ENCODE measurements around the gene TUBGCP6. TPM values are rescaled to one million over a fixed set of nuclear protein-coding genes. Genes with fewer than 3 reads are reported as not detected.
A peak's percentile ranks its signal among the peaks of the same experiment; 100 is the strongest.

TUBGCP6 gene
- total and polyA plus RNA-seq, 2 experiments from 2014 or later: 26.2 to 31.5 TPM

- H3K9me2 ChIP-seq (replicated peaks; ENCODE audit: insufficient read depth): no peaks in the 10 kb centered on the region
- 94% methylated on average over 11 of the region's 11 CpGs for WGBS (ENCODE audit: low lambda C conversion rate, missing lambda C conversion rate)
- H3K36me3 ChIP-seq (replicated peaks; ENCODE audit: insufficient read depth, low read depth): no peaks in the 10 kb centered on the region
- DNase-seq (ENCODE audit: low spot score): no peak
- no peak overlapping the region for H3K4me2 ChIP-seq
- H3K4me3 ChIP-seq: no peak overlapping the region
- peaks cover 60% of the 10 kb centered on the region for H3K79me2 ChIP-seq
- no peak overlapping the region for H3K27ac ChIP-seq
- no peak for TF ChIP-seq EZH2 (IDR thresholded peaks at IDR 0.05; ENCODE audit: borderline replicate concordance)
- no peak for TF ChIP-seq CTCF (IDR thresholded peaks at IDR 0.05; ENCODE audit: poor library complexity)
- no peak for TF ChIP-seq EZH2phosphoT487 (IDR thresholded peaks at IDR 0.05; ENCODE audit: low read depth, severe bottlenecking, unreplicated experiment)
- no peaks in the 10 kb centered on the region for H3K27me3 ChIP-seq
- H3K9me3 ChIP-seq (ENCODE audit: low read depth): no peaks in the 10 kb centered on the region
- H2AFZ ChIP-seq: no peak overlapping the region
- no peaks in the 10 kb centered on the region for H4K20me1 ChIP-seq (ENCODE audit: insufficient read depth, poor library complexity, severe bottlenecking)
- H3K4me1 ChIP-seq (ENCODE audit: insufficient read depth): peaks cover 57% of the 10 kb centered on the region
These were observed 56.5 kb downstream of the TUBGCP6 start for GRCh38 chr22:50188356-50188755.

GRCh38 chr22:50186761-50187523 is 57.9 kb downstream of the TUBGCP6 start:
- TF ChIP-seq EZH2phosphoT487 (IDR thresholded peaks at IDR 0.05; ENCODE audit: low read depth, severe bottlenecking, unreplicated experiment) (no peak), EZH2 (IDR thresholded peaks at IDR 0.05; ENCODE audit: borderline replicate concordance) (no peak), CTCF (IDR thresholded peaks at IDR 0.05; ENCODE audit: poor library complexity) (no peak)
- Histone ChIP-seq H3K9me2 (replicated peaks; ENCODE audit: insufficient read depth) (no peaks in the 10 kb centered on the region), H3K36me3 (replicated peaks; ENCODE audit: insufficient read depth, low read depth) (no peaks in the 10 kb centered on the region), H3K4me3 (peak overlapping the region; percentile 83), H3K4me2 (peak overlapping the region; percentile 99), H3K27ac (peak overlapping the region; percentile 1), H3K9me3 (ENCODE audit: low read depth) (no peaks in the 10 kb centered on the region), H4K20me1 (ENCODE audit: insufficient read depth, poor library complexity, severe bottlenecking) (no peaks in the 10 kb centered on the region), H3K79me2 (peaks cover 48% of the 10 kb centered on the region), H2AFZ (peak overlapping the region; percentile 62), H3K4me1 (ENCODE audit: insufficient read depth) (peaks cover 55% of the 10 kb centered on the region), H3K27me3 (no peaks in the 10 kb centered on the region)
- 51% methylated on average over 23 of the region's 26 CpGs for WGBS (ENCODE audit: low lambda C conversion rate, missing lambda C conversion rate)
- peak; percentile 52 for DNase-seq (ENCODE audit: low spot score)

GRCh38 chr22:50186181-50186714 is 58.6 kb downstream of the TUBGCP6 start:
- H3K27ac ChIP-seq: peak overlapping the region; percentile 1
- no peaks in the 10 kb centered on the region for H3K27me3 ChIP-seq
- H3K4me2 ChIP-seq: peak overlapping the region; percentile 99
- no peak for TF ChIP-seq EZH2phosphoT487 (IDR thresholded peaks at IDR 0.05; ENCODE audit: low read depth, severe bottlenecking, unreplicated experiment)
- TF ChIP-seq EZH2 (IDR thresholded peaks at IDR 0.05; ENCODE audit: borderline replicate concordance): no peak
- no peak for TF ChIP-seq CTCF (IDR thresholded peaks at IDR 0.05; ENCODE audit: poor library complexity)
- DNase-seq (ENCODE audit: low spot score): no peak
- no peaks in the 10 kb centered on the region for H3K9me3 ChIP-seq (ENCODE audit: low read depth)
- WGBS (ENCODE audit: low lambda C conversion rate, missing lambda C conversion rate): 0% methylated on average over 5 of the region's 47 CpGs
- peak overlapping the region; percentile 83 for H3K4me3 ChIP-seq
- no peaks in the 10 kb centered on the region for H3K36me3 ChIP-seq (replicated peaks; ENCODE audit: insufficient read depth, low read depth)
- H2AFZ ChIP-seq: peak overlapping the region; percentile 62
- no peaks in the 10 kb centered on the region for H4K20me1 ChIP-seq (ENCODE audit: insufficient read depth, poor library complexity, severe bottlenecking)
- no peaks in the 10 kb centered on the region for H3K9me2 ChIP-seq (replicated peaks; ENCODE audit: insufficient read depth)
- peaks cover 50% of the 10 kb centered on the region for H3K4me1 ChIP-seq (ENCODE audit: insufficient read depth)
- H3K79me2 ChIP-seq: peaks cover 41% of the 10 kb centered on the region

Data from hepatocyte (in vitro differentiated cells).